Colonic mucosa (tissue), 4 donors: ENCODE data around the gene JAZF1. TPM values are rescaled to one million over a fixed set of nuclear protein-coding genes. Genes with fewer than 3 reads are reported as not detected.

ENCODE experiments used
- DNase-seq: peaks from one replicate; pipeline ENCODE4 v3.0.0-alpha.2; 2020
- H3K27ac ChIP-seq: fragments of 200-600 bp; one replicate; pipeline ENCODE4 v1.8.0; 2021
- H3K27me3 ChIP-seq: fragments of 200-600 bp; one replicate; pipeline ENCODE4 v1.8.0; 2021
- H3K36me3 ChIP-seq: fragments of 200-600 bp; one replicate; pipeline ENCODE4 v1.8.0; 2021
- H3K4me1 ChIP-seq: fragments of 200-600 bp; one replicate; pipeline ENCODE4 v1.8.0; 2021; ENCODE audit warnings: mild to moderate bottlenecking
- H3K4me3 ChIP-seq: fragments of 200-600 bp; one replicate; pipeline ENCODE4 v1.8.0; 2021
- H3K9ac ChIP-seq, 2 donors: one replicate each; pipeline ENCODE4 v1.7.0; 2013; ENCODE audit warnings: control low read depth in 2 of 2, low read depth in 2 of 2, low read length in 2 of 2
- H3K9me3 ChIP-seq: fragments of 200-600 bp; one replicate; pipeline ENCODE4 v1.8.0; 2021
- CTCF ChIP-seq: fragments of 200-600 bp; IDR thresholded peaks from one replicate; pipeline ENCODE4 v1.8.0; 2022; ENCODE audit warnings: antibody characterized with exemption, mild to moderate bottlenecking
- intact Hi-C: fragments of 100-400 bp; cut with DNase I; formaldehyde crosslinking; loops from one replicate; pipeline ENCODE4 v1.14.1; 2022
- total RNA-seq, 2 donors: library from RNA; stranded (reverse); fragmentation: NEBNext Ultra II Directional in 1 of 2; extraction: Animal tissue kit (Norgen Biotek cat#: 25700) in 1 of 2; gene quantifications; one replicate each; pipeline ENCODE4 v1.2.1, GENCODE V29; 2021
- donor health status: healthy.
- donor health status: DM: no; HTN: no; CAD: no.
- donor health status: DM: no; HTN: no; CAD: no.

JAZF1 gene
- total RNA-seq, 2 donors from 2014 or later = 1.8 to 10.1 TPM

- Histone ChIP-seq H3K27ac (no peak overlapping the region), H3K9ac (no peak overlapping the region), H3K4me3 (no peak overlapping the region), H3K9me3 (no peaks in the 10 kb centered on the region), H3K36me3 (no peaks in the 10 kb centered on the region), H3K27me3 (no peaks in the 10 kb centered on the region), H3K4me1 (no peaks in the 10 kb centered on the region)
- no peak for DNase-seq
- no peak for TF ChIP-seq CTCF
- intact Hi-C loops = no loop called here
Measured at GRCh38 chr7:28177836-28178235, 2.8 kb downstream of the JAZF1 start.

DNA sequence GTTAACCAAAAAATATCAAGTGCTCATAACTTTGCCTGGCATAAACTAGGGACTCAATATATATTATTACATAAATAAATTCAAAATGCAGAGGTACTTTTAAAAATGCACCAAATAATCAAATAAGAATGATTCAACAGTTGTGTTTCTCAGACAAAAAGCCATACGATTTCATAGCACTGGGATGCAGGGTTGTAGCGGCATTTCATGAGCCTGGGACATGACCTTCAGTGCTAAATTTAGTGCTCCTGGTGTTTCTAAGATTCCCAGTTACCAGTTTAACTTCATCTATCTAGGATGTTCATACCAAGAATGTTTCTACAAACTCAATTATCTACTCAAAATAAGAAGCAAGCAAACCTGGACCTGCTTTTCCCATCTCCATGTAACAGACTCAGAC lies 4.0 kb downstream of the JAZF1 start:
- no peak overlapping the region for H3K4me3 ChIP-seq
- H3K27ac ChIP-seq = no peak overlapping the region
- no peaks in the 10 kb centered on the region for H3K36me3 ChIP-seq
- no peaks in the 10 kb centered on the region for H3K4me1 ChIP-seq
- DNase-seq = no peak
- H3K9ac ChIP-seq = no peak overlapping the region
- TF ChIP-seq CTCF = no peak
- no peaks in the 10 kb centered on the region for H3K27me3 ChIP-seq
- H3K9me3 ChIP-seq = no peaks in the 10 kb centered on the region
- intact Hi-C loops = no loop called here

- intact Hi-C loops = no loop called here
- H3K36me3 ChIP-seq = no peaks in the 10 kb centered on the region
- no peak overlapping the region for H3K4me3 ChIP-seq
- H3K27ac ChIP-seq = no peak overlapping the region
- no peaks in the 10 kb centered on the region for H3K27me3 ChIP-seq
- no peak for TF ChIP-seq CTCF
- H3K9ac ChIP-seq = no peak overlapping the region
- no peak for DNase-seq
- H3K4me1 ChIP-seq = no peaks in the 10 kb centered on the region
- no peaks in the 10 kb centered on the region for H3K9me3 ChIP-seq
Measured at GRCh38 chr7:28176174-28176573, 4.4 kb downstream of the JAZF1 start.

GRCh38 chr7:28174901-28175661 lies 5.5 kb downstream of the JAZF1 start:
- H3K27ac ChIP-seq = no peak overlapping the region
- no peaks in the 10 kb centered on the region for H3K27me3 ChIP-seq
- no peak overlapping the region for H3K4me3 ChIP-seq
- no peak for DNase-seq
- no peak for TF ChIP-seq CTCF
- no peak overlapping the region for H3K9ac ChIP-seq
- intact Hi-C loops = no loop called here
- no peaks in the 10 kb centered on the region for H3K9me3 ChIP-seq
- no peaks in the 10 kb centered on the region for H3K36me3 ChIP-seq
- no peaks in the 10 kb centered on the region for H3K4me1 ChIP-seq

GRCh38 chr7:28174442-28174841 lies 6.2 kb downstream of the JAZF1 start:
- Histone ChIP-seq H3K9ac (no peak overlapping the region), H3K27me3 (no peaks in the 10 kb centered on the region), H3K9me3 (no peaks in the 10 kb centered on the region), H3K4me1 (no peaks in the 10 kb centered on the region), H3K27ac (no peak overlapping the region), H3K4me3 (no peak overlapping the region), H3K36me3 (no peaks in the 10 kb centered on the region)
- no peak for DNase-seq
- intact Hi-C loops = no loop called here
- TF ChIP-seq CTCF = no peak
